ENCODE measurements around the gene E2F4. TPM values are rescaled to one million over a fixed set of nuclear protein-coding genes. Genes with fewer than 3 reads are reported as not detected.
A peak's percentile ranks its signal among the peaks of the same experiment; 100 is the strongest.

E2F4 gene
- total and polyA plus RNA-seq, 2 of the 13 experiments (the other 11 are each of a cell fraction or from before 2014, with no cell fraction given): 84.8 to 91.2 TPM

GRCh38 chr16:67184995-67185650 lies 6.8 kb upstream of the E2F4 start (continued):
- TF ChIP-seq TFE3 (CRISPR knock-in tag; IDR thresholded peaks at IDR 0.05) (peak; percentile 86), DBP (CRISPR knock-in tag; IDR thresholded peaks at IDR 0.05; ENCODE audit: not compliant biosample characterization) (no peak), CHCHD3 (CRISPR knock-in tag; IDR thresholded peaks at IDR 0.05) (peak; percentile 95), HDAC2 (CRISPR knock-in tag; IDR thresholded peaks at IDR 0.05) (peak; percentile 96), NCOA1 (CRISPR knock-in tag; IDR thresholded peaks at IDR 0.05) (no peak), FOXM1 (CRISPR knock-in tag; IDR thresholded peaks at IDR 0.05) (no peak), KLF16 (CRISPR knock-in tag; IDR thresholded peaks at IDR 0.05) (peak; percentile 86 to 99; a peak in 3 of 4 replicates), ZFAT (CRISPR knock-in tag; conservative IDR thresholded peaks at IDR 0.05) (no peak), GLI4 (CRISPR knock-in tag; IDR thresholded peaks at IDR 0.05; ENCODE audit: borderline replicate concordance) (no peak), POLR2AphosphoS5 (IDR thresholded peaks at IDR 0.05; ENCODE audit: low read depth, low read length) (no peak), ELF1 (CRISPR knock-in tag; IDR thresholded peaks at IDR 0.05) (peak; percentile 67; the same call in 1 of the 2 replicates), FOSL2 (CRISPR knock-in tag; IDR thresholded peaks at IDR 0.05) (peak; percentile 77), HMG20A (CRISPR knock-in tag; IDR thresholded peaks at IDR 0.05; ENCODE audit: borderline replicate concordance) (no peak), NFE2L2 (IDR thresholded peaks at IDR 0.05; ENCODE audit: low read length) (no peak), MED1 (CRISPR knock-in tag; IDR thresholded peaks at IDR 0.05) (peak; percentile 82), CCAR2 (optimal IDR thresholded peaks at IDR 0.05; ENCODE audit: low read depth, low read length) (no peak), ZBTB34 (CRISPR knock-in tag; IDR thresholded peaks at IDR 0.05) (no peak), ZMAT3 (CRISPR knock-in tag; conservative IDR thresholded peaks at IDR 0.05) (peak; percentile 96), HOXA7 (CRISPR knock-in tag; IDR thresholded peaks at IDR 0.05) (peak; percentile 93), AGO2 (optimal IDR thresholded peaks at IDR 0.05; ENCODE audit: low read depth, low read length) (no peak), PTBP1 (IDR thresholded peaks at IDR 0.05; ENCODE audit: low read depth, low read length, poor library complexity, severe bottlenecking) (peak; percentile 71)
- TF ChIP-seq, protein P1, sequence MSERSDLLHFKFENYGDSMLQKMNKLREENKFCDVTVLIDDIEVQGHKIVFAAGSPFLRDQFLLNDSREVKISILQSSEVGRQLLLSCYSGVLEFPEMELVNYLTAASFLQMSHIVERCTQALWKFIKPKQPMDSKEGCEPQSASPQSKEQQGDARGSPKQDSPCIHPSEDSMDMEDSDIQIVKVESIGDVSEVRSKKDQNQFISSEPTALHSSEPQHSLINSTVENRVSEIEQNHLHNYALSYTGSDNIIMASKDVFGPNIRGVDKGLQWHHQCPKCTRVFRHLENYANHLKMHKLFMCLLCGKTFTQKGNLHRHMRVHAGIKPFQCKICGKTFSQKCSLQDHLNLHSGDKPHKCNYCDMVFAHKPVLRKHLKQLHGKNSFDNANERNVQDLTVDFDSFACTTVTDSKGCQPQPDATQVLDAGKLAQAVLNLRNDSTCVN (CRISPR knock-in tag; IDR thresholded peaks at IDR 0.05; ENCODE audit: borderline replicate concordance): peak; percentile 87
